SK-N-SH treated with all-trans-retinoic acid at 6 μM for 48 hours (cell line): ENCODE measurements around the gene YOD1.

Experiments
- ATAC-seq: fragments of 200-7000 bp; cut with Tn5 transposase; 3 replicates; pipeline ENCODE4 v1.9.1; 2020; ENCODE audit warnings: mild to moderate bottlenecking, moderate library complexity
- ARNTL ChIP-seq: fragments of 450-650 bp; formaldehyde crosslinking; IDR thresholded peaks from 2 replicates; pipeline ENCODE4 v1.5.0; 2020; ENCODE audit warnings: low read depth, mild to moderate bottlenecking, moderate library complexity, borderline replicate concordance
- BACH2 ChIP-seq: fragments of 250-450 bp; sonication (Bioruptor Pico); IDR thresholded peaks from 2 replicates; pipeline ENCODE4 v1.9.0; 2021; ENCODE audit warnings: mild to moderate bottlenecking, borderline replicate concordance
- CSDC2 ChIP-seq: fragments of 250-450 bp; sonication (Bioruptor Pico); IDR thresholded peaks from 2 replicates; pipeline ENCODE4 v1.5.0; 2020; ENCODE audit warnings: mild to moderate bottlenecking, moderate library complexity
- CSRNP3 ChIP-seq: fragments of 250-450 bp; sonication (Bioruptor Pico); IDR thresholded peaks from 2 replicates; pipeline ENCODE4 v1.5.1; 2021; ENCODE audit warnings: mild to moderate bottlenecking, moderate library complexity
- ESRRG ChIP-seq: fragments of 250-450 bp; sonication (Bioruptor Pico); IDR thresholded peaks from 2 replicates; pipeline ENCODE4 v1.6.1; 2021; ENCODE audit warnings: mild to moderate bottlenecking
- GLIS3 ChIP-seq: fragments of 250-450 bp; sonication (Bioruptor Pico); IDR thresholded peaks from 2 replicates; pipeline ENCODE4 v1.5.0; 2020; ENCODE audit warnings: mild to moderate bottlenecking, moderate library complexity
- ISL1 ChIP-seq: fragments of 250-450 bp; sonication (Bioruptor Pico); IDR thresholded peaks from 2 replicates; pipeline ENCODE4 v2.1.2; 2022; ENCODE audit warnings: mild to moderate bottlenecking, moderate library complexity
- OSR1 ChIP-seq: fragments of 250-450 bp; sonication (Bioruptor Pico); IDR thresholded peaks from 2 replicates; pipeline ENCODE4 v1.8.0; 2022; ENCODE audit warnings: moderate library complexity, mild to moderate bottlenecking, inconsistent platforms
- PATZ1 ChIP-seq: fragments of 250-450 bp; sonication (Bioruptor Pico); IDR thresholded peaks from 2 replicates; pipeline ENCODE4 v1.8.0; 2020; ENCODE audit warnings: mild to moderate bottlenecking, moderate library complexity, borderline replicate concordance
- PPARA ChIP-seq: fragments of 250-450 bp; sonication (Bioruptor Pico); IDR thresholded peaks from 2 replicates; pipeline ENCODE4 v1.5.0; 2020; ENCODE audit warnings: mild to moderate bottlenecking, borderline replicate concordance
- RARB ChIP-seq: fragments of 250-450 bp; sonication (Bioruptor Pico); IDR thresholded peaks from 2 replicates; pipeline ENCODE4 v1.8.0; 2021; ENCODE audit warnings: mild to moderate bottlenecking, moderate library complexity
- TCF4 ChIP-seq: fragments of 250-450 bp; sonication (Bioruptor Pico); IDR thresholded peaks from 2 replicates; pipeline ENCODE4 v1.8.0; 2021; ENCODE audit warnings: mild to moderate bottlenecking, moderate library complexity, borderline replicate concordance
- TOX ChIP-seq: fragments of 250-450 bp; sonication (Bioruptor Pico); IDR thresholded peaks from 2 replicates; pipeline ENCODE4 v1.8.0; 2021; ENCODE audit warnings: mild to moderate bottlenecking, moderate library complexity, borderline replicate concordance
- TSHZ2 ChIP-seq: fragments of 250-450 bp; sonication (Bioruptor Pico); IDR thresholded peaks from 2 replicates; pipeline ENCODE4 v1.5.0; 2020; ENCODE audit warnings: mild to moderate bottlenecking, moderate library complexity
- ZFP30 ChIP-seq: fragments of 450-650 bp; formaldehyde crosslinking; IDR thresholded peaks from 2 replicates; pipeline ENCODE4 v1.5.0; 2022; ENCODE audit warnings: mild to moderate bottlenecking, moderate library complexity
- ZNF70 ChIP-seq: fragments of 450-650 bp; formaldehyde crosslinking; IDR thresholded peaks from 2 replicates; pipeline ENCODE4 v1.5.0; 2020; ENCODE audit warnings: mild to moderate bottlenecking, moderate library complexity
- TF ChIP-seq, protein P1 (sequence below): fragments of 250-450 bp; sonication (Bioruptor Pico); IDR thresholded peaks from 2 replicates; pipeline ENCODE4 v1.5.1; 2020; ENCODE audit warnings: low read depth, mild to moderate bottlenecking, moderate library complexity

YOD1 gene

DNA sequence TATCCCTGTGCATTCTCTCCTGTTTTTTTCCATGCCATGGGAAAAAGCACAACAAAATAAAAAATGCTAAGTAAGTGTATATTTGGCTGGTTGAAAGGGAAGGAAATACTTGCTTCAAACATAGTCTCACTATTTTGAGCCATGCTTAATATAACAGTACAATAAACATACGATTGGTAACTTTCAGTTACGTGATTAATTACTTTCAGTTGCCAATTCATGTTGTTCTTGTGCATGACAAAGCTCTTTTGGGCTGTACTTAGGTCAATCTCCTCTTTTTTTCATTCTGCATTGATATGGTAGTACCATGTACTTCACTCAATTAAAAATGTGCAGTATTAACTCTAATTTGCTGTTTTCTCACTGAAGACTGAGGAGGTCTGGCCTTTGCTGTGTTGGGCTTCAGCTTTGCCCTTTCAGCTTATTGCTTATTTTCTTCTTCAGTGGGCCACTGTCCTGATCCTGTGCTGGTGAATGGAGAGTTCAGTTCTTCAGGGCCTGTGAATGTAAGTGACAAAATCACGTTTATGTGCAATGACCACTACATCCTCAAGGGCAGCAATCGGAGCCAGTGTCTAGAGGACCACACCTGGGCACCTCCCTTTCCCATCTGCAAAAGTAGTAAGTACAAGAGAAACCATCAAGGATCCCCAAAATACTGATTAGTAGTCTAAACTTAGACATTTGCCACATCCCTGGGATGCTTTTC lies 40.3 kb upstream of the YOD1 start:
- no peak for TF ChIP-seq PPARA (CRISPR knock-in tag)
- no peak for TF ChIP-seq TSHZ2
- no peak for TF ChIP-seq ARNTL (CRISPR knock-in tag)
- no peak for TF ChIP-seq ZFP30 (CRISPR knock-in tag)
- no peak for TF ChIP-seq OSR1
- TF ChIP-seq CSDC2: no peak
- no peak for TF ChIP-seq RARB (CRISPR knock-in tag)
- TF ChIP-seq, protein P1, sequence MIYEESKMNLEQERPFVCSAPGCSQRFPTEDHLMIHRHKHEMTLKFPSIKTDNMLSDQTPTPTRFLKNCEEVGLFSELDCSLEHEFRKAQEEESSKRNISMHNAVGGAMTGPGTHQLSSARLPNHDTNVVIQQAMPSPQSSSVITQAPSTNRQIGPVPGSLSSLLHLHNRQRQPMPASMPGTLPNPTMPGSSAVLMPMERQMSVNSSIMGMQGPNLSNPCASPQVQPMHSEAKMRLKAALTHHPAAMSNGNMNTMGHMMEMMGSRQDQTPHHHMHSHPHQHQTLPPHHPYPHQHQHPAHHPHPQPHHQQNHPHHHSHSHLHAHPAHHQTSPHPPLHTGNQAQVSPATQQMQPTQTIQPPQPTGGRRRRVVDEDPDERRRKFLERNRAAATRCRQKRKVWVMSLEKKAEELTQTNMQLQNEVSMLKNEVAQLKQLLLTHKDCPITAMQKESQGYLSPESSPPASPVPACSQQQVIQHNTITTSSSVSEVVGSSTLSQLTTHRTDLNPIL (CRISPR knock-in tag): no peak
- TF ChIP-seq ISL1 (CRISPR knock-in tag): no peak
- TF ChIP-seq ZNF70 (CRISPR knock-in tag): no peak
- no peak for TF ChIP-seq TOX
- ATAC-seq: no peak

DNA sequence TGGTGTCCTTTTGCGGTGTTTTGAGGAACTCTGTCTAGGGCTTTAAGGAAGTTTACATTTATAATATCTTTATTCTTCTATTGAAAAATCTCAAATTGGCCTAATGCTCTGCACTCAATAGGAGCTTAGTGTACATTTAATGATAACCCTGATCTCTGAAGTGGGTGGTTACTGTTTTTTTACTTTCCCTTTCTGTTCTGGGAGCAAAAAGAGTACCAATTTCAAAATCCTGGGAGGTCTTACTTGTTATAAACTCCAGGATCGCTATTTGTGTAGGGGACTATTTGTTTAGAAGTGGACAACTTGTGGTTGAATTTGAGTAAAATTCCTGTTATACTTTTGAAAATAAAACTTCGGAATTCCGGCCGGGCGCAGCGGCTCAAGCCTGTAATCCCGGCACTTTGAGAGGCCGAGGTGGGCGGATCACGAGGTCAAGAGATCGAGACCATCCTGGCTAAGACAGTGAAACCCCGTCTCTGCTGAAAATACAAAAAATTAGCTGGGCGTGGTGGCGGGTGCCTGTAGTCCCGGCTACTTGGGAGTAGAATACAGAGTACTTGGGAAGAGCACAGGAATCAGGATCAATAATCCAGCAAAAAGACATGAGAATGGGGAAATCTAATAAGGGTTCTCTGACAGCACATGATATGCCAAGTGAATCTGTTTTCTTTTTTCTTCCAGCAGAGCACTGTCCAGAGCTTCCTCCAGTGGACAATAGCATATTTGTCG lies 38.8 kb upstream of the YOD1 start:
- ATAC-seq: no peak; the same call in 1 of the 3 replicates

DNA sequence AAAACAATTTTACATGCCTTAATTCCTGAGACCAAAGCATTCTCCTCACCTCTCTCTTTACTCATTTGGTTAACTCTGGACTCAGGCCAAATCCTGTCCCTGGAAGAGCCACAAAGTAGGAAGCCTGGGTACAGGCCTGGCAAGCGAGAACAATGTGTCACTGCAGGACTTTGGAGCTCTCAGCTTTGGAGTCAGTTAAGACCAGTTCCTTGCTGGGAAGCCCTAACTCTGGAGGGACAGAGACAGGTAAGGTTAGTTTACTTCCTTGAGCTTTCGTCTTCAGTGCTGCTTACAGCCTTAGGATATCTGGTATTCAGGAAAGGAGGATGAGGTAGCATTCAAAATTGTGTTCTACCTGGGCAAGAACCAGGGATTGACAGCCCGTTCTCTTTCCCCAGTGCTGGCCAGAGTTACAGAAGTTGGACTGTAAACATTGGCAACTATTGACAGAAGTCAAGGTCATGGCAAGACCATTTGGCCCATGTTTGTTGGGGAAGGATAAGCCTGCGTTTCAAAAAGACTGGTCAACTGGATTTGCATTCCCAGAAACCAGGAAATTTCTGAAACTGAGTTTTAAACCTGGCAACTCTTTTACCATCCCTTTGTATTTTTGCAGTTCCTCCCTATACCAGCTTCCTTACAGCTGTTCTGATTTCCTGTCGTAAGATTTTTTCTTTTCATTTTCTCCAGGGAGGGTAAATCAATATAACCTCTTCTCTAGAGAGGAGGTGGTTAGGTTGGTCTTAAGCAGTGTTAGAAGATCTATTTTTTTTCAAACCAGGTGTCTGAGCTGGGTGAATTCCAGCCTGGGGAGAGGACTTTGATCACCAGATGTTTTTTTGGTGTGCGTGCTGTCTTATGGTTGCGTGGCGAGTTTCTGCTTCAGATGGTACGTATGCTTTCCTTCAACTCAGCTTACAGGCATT lies 38.0 kb upstream of the YOD1 start, which contains the start of gene C4BPB:
C4BPB (plus strand) TSS at position 160 of the 926 bp plus-strand sequence; CDS start at position 832, 672 bp downstream.
- ATAC-seq: peak; percentile 26; the same call in 1 of the 3 replicates

More for the DNA sequence above, 38.8 kb upstream of the YOD1 start:
- no peak for TF ChIP-seq ARNTL (CRISPR knock-in tag)
- TF ChIP-seq, all 23 proteins: peak for 0

GRCh38 chr1:207088161-207088560 lies 37.2 kb upstream of the YOD1 start:
- no peak for TF ChIP-seq TOX
- no peak for TF ChIP-seq TSHZ2
- ATAC-seq: no peak

More for the DNA sequence above, 38.0 kb upstream of the YOD1 start, which contains the start of gene C4BPB:
- no peak for TF ChIP-seq ZFP30 (CRISPR knock-in tag)

GRCh38 chr1:207085887-207086286 lies 34.9 kb upstream of the YOD1 start:
- no peak for ATAC-seq
- TF ChIP-seq ESRRG (CRISPR knock-in tag) (no peak), PPARA (CRISPR knock-in tag) (no peak), CSRNP3 (no peak), TSHZ2 (no peak), BACH2 (CRISPR knock-in tag) (no peak), PATZ1 (CRISPR knock-in tag) (no peak), GLIS3 (CRISPR knock-in tag) (no peak), TCF4 (CRISPR knock-in tag) (no peak), ZFP30 (CRISPR knock-in tag) (no peak), OSR1 (no peak)
